ENCODE results near the gene KLHDC8A. TPM values are rescaled to one million over a fixed set of nuclear protein-coding genes. Genes with fewer than 3 reads are reported as not detected.
"Not testable (repeated sequence)": the region's sequence is repeated elsewhere in the genome, so short reads cannot be mapped to it uniquely, and the experiment has no call there.

The KLHDC8A gene
- not detected for total RNA-seq

GRCh38 chr1:205356440-205357139 is at the start of gene KLHDC8A:
TSS of gene KLHDC8A (minus strand) at chr1:205356922. CDS start at chr1:205343604, 13,318 bp downstream.
- CTCF ChIA-PET: interaction anchor here (0.5 to 2.7 kb wide), 6 partner anchors 74 to 777 kb away, joined by 3 to 14 read pairs (median 6); no protein-coding TSS in a partner anchor
- H3K27ac Mint-ChIP-seq: no peak within 1 kb of the TSS
- intact Hi-C loops (cut with micrococcal nuclease): no loop called here
- H3K4me1 Mint-ChIP-seq (ENCODE audit: low read depth): no peaks in the 10 kb centered on the region
- no peak for DNase-seq
- H3K36me3 Mint-ChIP-seq: no peaks in the 10 kb centered on the region
- no peak within 1 kb of the TSS for H3K4me3 Mint-ChIP-seq
- peaks cover 15% of the 10 kb centered on the region for H3K27me3 Mint-ChIP-seq
- POLR2A ChIA-PET: no interaction called here
- H3K9me3 Mint-ChIP-seq: no peaks in the 10 kb centered on the region

- H3K27me3 Mint-ChIP-seq; DNase-seq; H3K27ac Mint-ChIP-seq; intact Hi-C loops (cut with micrococcal nuclease); H3K4me3 Mint-ChIP-seq; H3K9me3 Mint-ChIP-seq; H3K36me3 Mint-ChIP-seq; POLR2A ChIA-PET: not testable (repeated sequence)
- H3K4me1 Mint-ChIP-seq (ENCODE audit: low read depth): peaks cover 15% of the 10 kb centered on the region
- CTCF ChIA-PET: interaction anchor here (0.6 to 1.3 kb wide), 4 partner anchors 10 to 79 kb away, joined by 4 to 6 read pairs (median 4); no protein-coding TSS in a partner anchor
These were observed 49.5 kb upstream of the KLHDC8A start for GRCh38 chr1:205406252-205406651.

- H3K36me3 Mint-ChIP-seq; intact Hi-C loops (cut with micrococcal nuclease); H3K9me3 Mint-ChIP-seq; DNase-seq; H3K4me3 Mint-ChIP-seq; CTCF ChIA-PET; H3K27me3 Mint-ChIP-seq; POLR2A ChIA-PET; H3K27ac Mint-ChIP-seq: not testable (repeated sequence)
- H3K4me1 Mint-ChIP-seq (ENCODE audit: low read depth): peaks cover 15% of the 10 kb centered on the region
These were observed 47.8 kb upstream of the KLHDC8A start for GRCh38 chr1:205404484-205404883.

- Mint-ChIP-seq H3K9me3 (no peaks in the 10 kb centered on the region), H3K27me3 (peaks cover 5% of the 10 kb centered on the region), H3K36me3 (no peaks in the 10 kb centered on the region), H3K4me1 (ENCODE audit: low read depth) (no peaks in the 10 kb centered on the region), H3K4me3 (no peak overlapping the region), H3K27ac (no peak overlapping the region)
- CTCF ChIA-PET: interaction anchor here (0.7 to 5.4 kb wide), 5 partner anchors 26 to 130 kb away, joined by 3 to 201 read pairs (median 23); no protein-coding TSS in a partner anchor
- POLR2A ChIA-PET: no interaction called here
- intact Hi-C loops (cut with micrococcal nuclease): no loop called here
- DNase-seq: no peak
These were observed 41.9 kb upstream of the KLHDC8A start for GRCh38 chr1:205398586-205398985.

- CTCF ChIA-PET: interaction anchor here (0.7 to 5.4 kb wide), 25 partner anchors 9 to 261 kb away, joined by 3 to 201 read pairs (median 5); no protein-coding TSS in a partner anchor
- peak; percentile 27 for DNase-seq
- no peak overlapping the region for H3K27ac Mint-ChIP-seq
- H3K4me3 Mint-ChIP-seq: no peak overlapping the region
- H3K9me3 Mint-ChIP-seq: no peaks in the 10 kb centered on the region
- POLR2A ChIA-PET: interaction anchor here (0.6 kb wide), 1 partner anchor 89 kb away, joined by 3 read pairs; no protein-coding TSS in a partner anchor
- H3K27me3 Mint-ChIP-seq: peaks cover 6% of the 10 kb centered on the region
- intact Hi-C loops (cut with micrococcal nuclease): loop anchor here (1.0 kb wide), 2 partner anchors 88 to 127 kb away; no protein-coding TSS in a partner anchor
- no peaks in the 10 kb centered on the region for H3K4me1 Mint-ChIP-seq (ENCODE audit: low read depth)
- H3K36me3 Mint-ChIP-seq: no peaks in the 10 kb centered on the region
These were observed 40.4 kb upstream of the KLHDC8A start for GRCh38 chr1:205396967-205397616.

- Mint-ChIP-seq H3K27ac (no peak overlapping the region), H3K27me3 (peaks cover 7% of the 10 kb centered on the region), H3K4me1 (ENCODE audit: low read depth) (no peaks in the 10 kb centered on the region), H3K9me3 (no peaks in the 10 kb centered on the region), H3K4me3 (no peak overlapping the region), H3K36me3 (no peaks in the 10 kb centered on the region)
- POLR2A ChIA-PET: interaction anchor here (0.6 to 0.9 kb wide), 2 partner anchors 130 to 321 kb away, joined by 4 to 5 read pairs; no protein-coding TSS in a partner anchor
- no peak for DNase-seq
- intact Hi-C loops (cut with micrococcal nuclease): no loop called here
- CTCF ChIA-PET: interaction anchor here (1.6 to 5.4 kb wide), 6 partner anchors 11 to 129 kb away, joined by 5 to 201 read pairs (median 17); no protein-coding TSS in a partner anchor
These were observed 38.9 kb upstream of the KLHDC8A start for GRCh38 chr1:205395616-205396015.

GRCh38 chr1:205392650-205393049 is 35.9 kb upstream of the KLHDC8A start:
- Mint-ChIP-seq H3K27me3 (peaks cover 11% of the 10 kb centered on the region), H3K4me1 (ENCODE audit: low read depth) (no peaks in the 10 kb centered on the region), H3K27ac (no peak overlapping the region), H3K4me3 (no peak overlapping the region), H3K36me3 (no peaks in the 10 kb centered on the region), H3K9me3 (no peaks in the 10 kb centered on the region)
- intact Hi-C loops (cut with micrococcal nuclease): no loop called here
- ChIA-PET CTCF (interaction anchor here (1.2 kb wide), 2 partner anchors 38 to 94 kb away, joined by 3 to 10 read pairs; no protein-coding TSS in a partner anchor), POLR2A (interaction anchor here (0.7 kb wide), 1 partner anchor 34 kb away, joined by 4 read pairs; no protein-coding TSS in a partner anchor)
- no peak for DNase-seq

- DNase-seq: no peak
- Mint-ChIP-seq H3K9me3 (no peaks in the 10 kb centered on the region), H3K27ac (no peak overlapping the region), H3K27me3 (peaks cover 9% of the 10 kb centered on the region), H3K4me1 (ENCODE audit: low read depth) (no peaks in the 10 kb centered on the region), H3K4me3 (no peak overlapping the region), H3K36me3 (no peaks in the 10 kb centered on the region)
- ChIA-PET CTCF (interaction anchor here (1.1 to 2.0 kb wide), 2 partner anchors 94 to 249 kb away, joined by 3 to 7 read pairs; no protein-coding TSS in a partner anchor), POLR2A (no interaction called here)
- intact Hi-C loops (cut with micrococcal nuclease): no loop called here
These were observed 34.7 kb upstream of the KLHDC8A start for GRCh38 chr1:205391386-205391785.

GRCh38 chr1:205387845-205388244 is 31.1 kb upstream of the KLHDC8A start:
- CTCF ChIA-PET: interaction anchor here (0.8 to 2.2 kb wide), 8 partner anchors 10 to 141 kb away, joined by 3 to 8 read pairs (median 5); no protein-coding TSS in a partner anchor
- H3K4me3 Mint-ChIP-seq: no peak overlapping the region
- POLR2A ChIA-PET: no interaction called here

GRCh38 chr1:205382990-205383389 is 26.3 kb upstream of the KLHDC8A start:
- POLR2A ChIA-PET; intact Hi-C loops (cut with micrococcal nuclease); H3K4me1 Mint-ChIP-seq (ENCODE audit: low read depth); H3K4me3 Mint-ChIP-seq; H3K9me3 Mint-ChIP-seq; H3K36me3 Mint-ChIP-seq; H3K27me3 Mint-ChIP-seq; DNase-seq; H3K27ac Mint-ChIP-seq: not testable (repeated sequence)
- CTCF ChIA-PET: interaction anchor here (0.6 to 0.7 kb wide), 2 partner anchors 142 to 405 kb away, joined by 3 to 6 read pairs; no protein-coding TSS in a partner anchor

More at GRCh38 chr1:205387845-205388244, 31.1 kb upstream of the KLHDC8A start:
- Mint-ChIP-seq H3K36me3 (no peaks in the 10 kb centered on the region), H3K27me3 (peaks cover 5% of the 10 kb centered on the region), H3K27ac (no peak overlapping the region), H3K9me3 (no peaks in the 10 kb centered on the region), H3K4me1 (ENCODE audit: low read depth) (no peaks in the 10 kb centered on the region)
- intact Hi-C loops (cut with micrococcal nuclease): no loop called here
- DNase-seq: no peak

- no peaks in the 10 kb centered on the region for H3K36me3 Mint-ChIP-seq
- H3K4me3 Mint-ChIP-seq: no peak overlapping the region
- POLR2A ChIA-PET: no interaction called here
- peaks cover 3% of the 10 kb centered on the region for H3K27me3 Mint-ChIP-seq
- H3K4me1 Mint-ChIP-seq (ENCODE audit: low read depth): no peaks in the 10 kb centered on the region
- no peaks in the 10 kb centered on the region for H3K9me3 Mint-ChIP-seq
- intact Hi-C loops (cut with micrococcal nuclease): no loop called here
- DNase-seq: no peak
- CTCF ChIA-PET: interaction anchor here (0.6 to 1.2 kb wide), 3 partner anchors 29 to 406 kb away, joined by 3 to 6 read pairs (median 4); no protein-coding TSS in a partner anchor
- H3K27ac Mint-ChIP-seq: no peak overlapping the region
These were observed 25.8 kb upstream of the KLHDC8A start for GRCh38 chr1:205382561-205382960.

- ChIA-PET CTCF (interaction anchor here (0.6 to 1.2 kb wide), 2 partner anchors 27 to 51 kb away, joined by 3 to 4 read pairs; no protein-coding TSS in a partner anchor), POLR2A (no interaction called here)
- Mint-ChIP-seq H3K9me3 (no peaks in the 10 kb centered on the region), H3K4me1 (ENCODE audit: low read depth) (peaks cover under 1% of the 10 kb centered on the region), H3K27me3 (peaks cover 3% of the 10 kb centered on the region), H3K27ac (no peak overlapping the region), H3K4me3 (no peak overlapping the region), H3K36me3 (no peaks in the 10 kb centered on the region)
- no peak for DNase-seq
- intact Hi-C loops (cut with micrococcal nuclease): no loop called here
These were observed 24.6 kb upstream of the KLHDC8A start for GRCh38 chr1:205381305-205381704.
